ENCODE data around the gene CACYBP. TPM values are rescaled to one million over a fixed set of nuclear protein-coding genes. Genes with fewer than 3 reads are reported as not detected.

Gene CACYBP
- total RNA-seq, 2 experiments from 2014 or later = 307 to 346 TPM

- no peak for TF ChIP-seq CTCF (IDR thresholded peaks at IDR 0.05)
- ChIA-PET CTCF (interaction anchor here (1.0 to 1.9 kb wide), 2 partner anchors 9 to 13 kb away, joined by 3 to 11 read pairs; no protein-coding TSS in a partner anchor), POLR2A (interaction anchor here (1.2 to 2.4 kb wide), 4 partner anchors 9 to 190 kb away, joined by 4 to 13 read pairs (median 5); partner anchors contain the start of gene MRPS14)
- H3K9me3 Mint-ChIP-seq = no peaks in the 10 kb centered on the region
- no peak for DNase-seq
- H3K4me1 Mint-ChIP-seq (ENCODE audit: low read depth) = peaks cover 39% of the 10 kb centered on the region
- peak overlapping the region; percentile 88 for H3K27ac Mint-ChIP-seq
- ATAC-seq = no peak
- H3K27me3 Mint-ChIP-seq = no peaks in the 10 kb centered on the region
- intact Hi-C loops (cut with micrococcal nuclease) = no loop called here
- peaks cover 19% of the 10 kb centered on the region for H3K36me3 Mint-ChIP-seq (ENCODE audit: low read depth)
- H3K4me3 Mint-ChIP-seq = peak overlapping the region; percentile 77
Observed at GRCh38 chr1:174989536-174990220, 10.1 kb upstream of the CACYBP start.

GRCh38 chr1:174990382-174990999 lies 9.3 kb upstream of the CACYBP start:
- intact Hi-C loops (cut with micrococcal nuclease) = no loop called here
- Mint-ChIP-seq H3K27ac (peak overlapping the region; percentile 84), H3K9me3 (no peaks in the 10 kb centered on the region), H3K4me1 (ENCODE audit: low read depth) (peaks cover 34% of the 10 kb centered on the region), H3K27me3 (no peaks in the 10 kb centered on the region), H3K36me3 (ENCODE audit: low read depth) (peaks cover 16% of the 10 kb centered on the region), H3K4me3 (peak overlapping the region; percentile 77)
- CTCF ChIA-PET = interaction anchor here (1.0 to 1.9 kb wide), 2 partner anchors 9 to 14 kb away, joined by 3 to 11 read pairs; no protein-coding TSS in a partner anchor
- POLR2A ChIA-PET = interaction anchor here (1.2 to 2.4 kb wide), 2 partner anchors 8 to 33 kb away, joined by 4 to 13 read pairs; partner anchors contain the start of gene MRPS14
- DNase-seq = no peak
- no peak for TF ChIP-seq CTCF (IDR thresholded peaks at IDR 0.05)
- ATAC-seq = peak; percentile 54

DNA sequence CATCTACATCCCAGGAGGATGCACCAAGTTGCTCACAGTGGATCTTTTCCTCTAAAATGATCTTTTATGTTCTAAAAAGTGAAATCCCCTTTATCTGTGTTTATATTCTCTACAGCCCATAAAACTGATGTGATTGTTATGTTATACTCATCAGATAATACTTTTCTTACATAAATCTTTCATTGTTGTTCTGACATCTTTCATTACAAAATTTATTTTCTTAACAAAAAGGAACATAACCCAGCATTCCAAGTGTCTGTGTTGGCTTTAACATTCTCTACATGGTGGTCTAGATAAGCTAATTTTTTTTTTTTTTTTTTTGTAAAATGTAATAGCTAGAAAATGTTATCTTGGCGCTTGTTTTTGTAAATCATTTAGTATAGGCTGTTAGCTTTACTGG lies 8.3 kb upstream of the CACYBP start:
- H3K4me3 Mint-ChIP-seq = no peak overlapping the region
- H3K27me3 Mint-ChIP-seq = no peaks in the 10 kb centered on the region
- H3K27ac Mint-ChIP-seq = no peak overlapping the region
- intact Hi-C loops (cut with micrococcal nuclease) = no loop called here
- peaks cover 35% of the 10 kb centered on the region for H3K4me1 Mint-ChIP-seq (ENCODE audit: low read depth)
- H3K9me3 Mint-ChIP-seq = no peaks in the 10 kb centered on the region
- ChIA-PET POLR2A (interaction anchor here (0.7 kb wide), 1 partner anchor 9 kb away, joined by 3 read pairs; no protein-coding TSS in a partner anchor), CTCF (interaction anchor here (0.9 to 2.3 kb wide), 3 partner anchors 8 to 194 kb away, joined by 3 to 7 read pairs (median 3); no protein-coding TSS in a partner anchor)
- ATAC-seq (no peak), DNase-seq (no peak)
- H3K36me3 Mint-ChIP-seq (ENCODE audit: low read depth) = peaks cover 16% of the 10 kb centered on the region
- no peak for TF ChIP-seq CTCF (IDR thresholded peaks at IDR 0.05)

- no peaks in the 10 kb centered on the region for H3K27me3 Mint-ChIP-seq
- DNase-seq = no peak
- intact Hi-C loops (cut with micrococcal nuclease) = loop anchor here (5.0 kb wide), 1 partner anchor 1128 kb away; the partner anchor contains the start of genes GAS5 and ZBTB37
- no peak for ATAC-seq
- no peak for TF ChIP-seq CTCF (IDR thresholded peaks at IDR 0.05)
- peaks cover 27% of the 10 kb centered on the region for H3K4me1 Mint-ChIP-seq (ENCODE audit: low read depth)
- POLR2A ChIA-PET = interaction anchor here (1.0 to 1.3 kb wide), 2 partner anchors 8 to 27 kb away, joined by 3 read pairs; no protein-coding TSS in a partner anchor
- H3K27ac Mint-ChIP-seq = no peak overlapping the region
- no peaks in the 10 kb centered on the region for H3K9me3 Mint-ChIP-seq
- H3K36me3 Mint-ChIP-seq (ENCODE audit: low read depth) = peaks cover 5% of the 10 kb centered on the region
- CTCF ChIA-PET = interaction anchor here (1.2 to 1.5 kb wide), 3 partner anchors 10 to 14 kb away, joined by 4 to 7 read pairs (median 5); no protein-coding TSS in a partner anchor
- no peak overlapping the region for H3K4me3 Mint-ChIP-seq
Observed at GRCh38 chr1:174995121-174995520, 4.6 kb upstream of the CACYBP start.
